ENCODE results near the gene TRIM74.
"Not testable (repeated sequence)": the region's sequence is repeated elsewhere in the genome, so short reads cannot be mapped to it uniquely, and the experiment has no call there.

TRIM74 gene

GRCh38 chr7:72961346-72961650 lies 8.0 kb downstream of the TRIM74 start:
- in situ Hi-C loops (cut with HindIII; ENCODE audit: low pct_ligation_motif_present, low pct_unique_long_range_greater_than_20kb, low sequenced_read_pairs); DNase-seq: not testable (repeated sequence)

- in situ Hi-C loops (cut with HindIII; ENCODE audit: low pct_ligation_motif_present, low pct_unique_long_range_greater_than_20kb, low sequenced_read_pairs); DNase-seq: not testable (repeated sequence)
Observed at GRCh38 chr7:72960626-72961345, 8.5 kb downstream of the TRIM74 start.

GRCh38 chr7:72960029-72960428 lies 9.2 kb downstream of the TRIM74 start:
- in situ Hi-C loops (cut with HindIII; ENCODE audit: low pct_ligation_motif_present, low pct_unique_long_range_greater_than_20kb, low sequenced_read_pairs): not testable (repeated sequence)

GRCh38 chr7:72954563-72955198 lies 14.6 kb downstream of the TRIM74 start:
- DNase-seq; in situ Hi-C loops (cut with HindIII; ENCODE audit: low pct_ligation_motif_present, low pct_unique_long_range_greater_than_20kb, low sequenced_read_pairs): not testable (repeated sequence)

More at GRCh38 chr7:72960029-72960428, 9.2 kb downstream of the TRIM74 start:
- not testable (repeated sequence) for DNase-seq

- in situ Hi-C loops (cut with HindIII; ENCODE audit: low pct_ligation_motif_present, low pct_unique_long_range_greater_than_20kb, low sequenced_read_pairs); DNase-seq: not testable (repeated sequence)
Observed at GRCh38 chr7:72953901-72954562, 15.2 kb downstream of the TRIM74 start.

- DNase-seq; in situ Hi-C loops (cut with HindIII; ENCODE audit: low pct_ligation_motif_present, low pct_unique_long_range_greater_than_20kb, low sequenced_read_pairs): not testable (repeated sequence)
Observed at GRCh38 chr7:72950432-72950831, 18.8 kb downstream of the TRIM74 start.

GRCh38 chr7:72949686-72950085 lies 19.6 kb downstream of the TRIM74 start:
- in situ Hi-C loops (cut with HindIII; ENCODE audit: low pct_ligation_motif_present, low pct_unique_long_range_greater_than_20kb, low sequenced_read_pairs); DNase-seq: not testable (repeated sequence)

GRCh38 chr7:72949276-72949675 lies 20.0 kb downstream of the TRIM74 start:
- in situ Hi-C loops (cut with HindIII; ENCODE audit: low pct_ligation_motif_present, low pct_unique_long_range_greater_than_20kb, low sequenced_read_pairs); DNase-seq: not testable (repeated sequence)

GRCh38 chr7:72948714-72949113 lies 20.6 kb downstream of the TRIM74 start:
- in situ Hi-C loops (cut with HindIII; ENCODE audit: low pct_ligation_motif_present, low pct_unique_long_range_greater_than_20kb, low sequenced_read_pairs); DNase-seq: not testable (repeated sequence)

- in situ Hi-C loops (cut with HindIII; ENCODE audit: low pct_ligation_motif_present, low pct_unique_long_range_greater_than_20kb, low sequenced_read_pairs); DNase-seq: not testable (repeated sequence)
Observed at GRCh38 chr7:72946130-72946745, 23.0 kb downstream of the TRIM74 start.

GRCh38 chr7:72945597-72945996 lies 23.7 kb downstream of the TRIM74 start:
- DNase-seq; in situ Hi-C loops (cut with HindIII; ENCODE audit: low pct_ligation_motif_present, low pct_unique_long_range_greater_than_20kb, low sequenced_read_pairs): not testable (repeated sequence)

- DNase-seq; in situ Hi-C loops (cut with HindIII; ENCODE audit: low pct_ligation_motif_present, low pct_unique_long_range_greater_than_20kb, low sequenced_read_pairs): not testable (repeated sequence)
Observed at GRCh38 chr7:72944937-72945336, 24.3 kb downstream of the TRIM74 start.

GRCh38 chr7:72942956-72943355 lies 26.3 kb downstream of the TRIM74 start:
- in situ Hi-C loops (cut with HindIII; ENCODE audit: low pct_ligation_motif_present, low pct_unique_long_range_greater_than_20kb, low sequenced_read_pairs): not testable (repeated sequence)

GRCh38 chr7:72942022-72942705 lies 27.1 kb downstream of the TRIM74 start:
- in situ Hi-C loops (cut with HindIII; ENCODE audit: low pct_ligation_motif_present, low pct_unique_long_range_greater_than_20kb, low sequenced_read_pairs); DNase-seq: not testable (repeated sequence)

More at GRCh38 chr7:72942956-72943355, 26.3 kb downstream of the TRIM74 start:
- not testable (repeated sequence) for DNase-seq

- DNase-seq: peak; percentile 13
- in situ Hi-C loops (cut with HindIII; ENCODE audit: low pct_ligation_motif_present, low pct_unique_long_range_greater_than_20kb, low sequenced_read_pairs): not testable (repeated sequence)
Observed at GRCh38 chr7:72928216-72928615, 41.0 kb downstream of the TRIM74 start.

GRCh38 chr7:72927791-72928190 lies 41.5 kb downstream of the TRIM74 start:
- DNase-seq; in situ Hi-C loops (cut with HindIII; ENCODE audit: low pct_ligation_motif_present, low pct_unique_long_range_greater_than_20kb, low sequenced_read_pairs): not testable (repeated sequence)

- peak; percentile 21 for DNase-seq
- in situ Hi-C loops (cut with HindIII; ENCODE audit: low pct_ligation_motif_present, low pct_unique_long_range_greater_than_20kb, low sequenced_read_pairs): no loop called here
Observed at GRCh38 chr7:72925546-72926120, 43.6 kb downstream of the TRIM74 start.
